GM13977 (cell line): ENCODE results near the gene ADCYAP1R1.

ENCODE experiments used
- DNase-seq: peaks from one replicate; pipeline ENCODE4 v3.0.0; 2012; ENCODE audit warnings: low spot score
- in situ Hi-C: fragments of 300-500 bp; cut with MboI; formaldehyde crosslinking; loops from one replicate; pipeline ENCODE4 v1.12.0; 2022; ENCODE audit warnings: low sequenced_read_pairs, low pct_unique_long_range_greater_than_20kb, mixed read lengths, inconsistent platforms; ENCODE audit not compliant: unreplicated experiment
- TF ChIP-seq, protein P1 (sequence below): IDR thresholded peaks from 2 replicates; pipeline ENCODE4 v1.5.1; 2012; ENCODE audit warnings: mild to moderate bottlenecking, control low read depth; ENCODE audit not compliant: insufficient read depth; ENCODE audit errors: extremely low read depth, missing control alignments

The ADCYAP1R1 gene

DNA sequence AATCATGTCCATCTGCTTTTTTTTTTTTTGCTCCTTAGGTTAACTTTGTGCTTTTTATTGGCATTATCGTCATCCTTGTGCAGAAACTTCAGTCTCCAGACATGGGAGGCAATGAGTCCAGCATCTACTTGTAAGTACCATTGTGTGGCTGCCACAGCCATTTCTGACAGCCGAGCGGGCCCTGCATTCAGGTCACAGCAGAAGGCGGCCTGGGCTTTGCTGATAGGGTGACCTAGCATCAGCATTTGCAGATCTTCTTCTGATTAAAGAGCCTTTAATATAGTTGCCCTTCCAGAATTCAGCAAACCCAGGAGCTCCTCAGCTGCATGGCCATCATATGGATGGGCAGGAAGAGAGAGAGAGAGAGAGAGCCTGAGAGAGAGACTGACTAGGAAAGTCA is 40.5 kb downstream of the ADCYAP1R1 start:
- in situ Hi-C loops, result no loop called here

DNA sequence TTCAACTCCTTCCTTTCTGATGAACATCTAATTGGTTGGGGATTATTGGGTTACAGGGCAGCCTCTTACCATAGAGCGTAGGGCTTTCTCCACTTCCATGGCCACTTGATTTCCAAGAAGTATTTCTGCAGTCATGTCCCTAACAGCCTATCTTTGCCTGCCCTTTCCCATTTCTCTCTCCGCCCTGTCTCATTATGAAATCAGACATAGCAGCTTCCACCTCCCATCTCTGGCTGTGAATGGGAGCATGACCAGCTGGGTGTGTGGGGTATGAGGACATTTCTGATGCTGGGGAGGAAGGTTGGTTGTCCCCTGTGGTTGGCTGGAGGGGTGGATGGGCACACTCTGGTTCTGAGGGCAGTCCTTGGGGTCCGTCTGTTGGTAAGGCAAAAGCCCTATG is 41.2 kb downstream of the ADCYAP1R1 start:
- TF ChIP-seq, protein P1, sequence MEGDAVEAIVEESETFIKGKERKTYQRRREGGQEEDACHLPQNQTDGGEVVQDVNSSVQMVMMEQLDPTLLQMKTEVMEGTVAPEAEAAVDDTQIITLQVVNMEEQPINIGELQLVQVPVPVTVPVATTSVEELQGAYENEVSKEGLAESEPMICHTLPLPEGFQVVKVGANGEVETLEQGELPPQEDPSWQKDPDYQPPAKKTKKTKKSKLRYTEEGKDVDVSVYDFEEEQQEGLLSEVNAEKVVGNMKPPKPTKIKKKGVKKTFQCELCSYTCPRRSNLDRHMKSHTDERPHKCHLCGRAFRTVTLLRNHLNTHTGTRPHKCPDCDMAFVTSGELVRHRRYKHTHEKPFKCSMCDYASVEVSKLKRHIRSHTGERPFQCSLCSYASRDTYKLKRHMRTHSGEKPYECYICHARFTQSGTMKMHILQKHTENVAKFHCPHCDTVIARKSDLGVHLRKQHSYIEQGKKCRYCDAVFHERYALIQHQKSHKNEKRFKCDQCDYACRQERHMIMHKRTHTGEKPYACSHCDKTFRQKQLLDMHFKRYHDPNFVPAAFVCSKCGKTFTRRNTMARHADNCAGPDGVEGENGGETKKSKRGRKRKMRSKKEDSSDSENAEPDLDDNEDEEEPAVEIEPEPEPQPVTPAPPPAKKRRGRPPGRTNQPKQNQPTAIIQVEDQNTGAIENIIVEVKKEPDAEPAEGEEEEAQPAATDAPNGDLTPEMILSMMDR, result no peak
- DNase-seq, result no peak
- in situ Hi-C loops, result no loop called here

More for the DNA sequence above, 40.5 kb downstream of the ADCYAP1R1 start:
- no peak for DNase-seq
- TF ChIP-seq, protein P1, result no peak

DNA sequence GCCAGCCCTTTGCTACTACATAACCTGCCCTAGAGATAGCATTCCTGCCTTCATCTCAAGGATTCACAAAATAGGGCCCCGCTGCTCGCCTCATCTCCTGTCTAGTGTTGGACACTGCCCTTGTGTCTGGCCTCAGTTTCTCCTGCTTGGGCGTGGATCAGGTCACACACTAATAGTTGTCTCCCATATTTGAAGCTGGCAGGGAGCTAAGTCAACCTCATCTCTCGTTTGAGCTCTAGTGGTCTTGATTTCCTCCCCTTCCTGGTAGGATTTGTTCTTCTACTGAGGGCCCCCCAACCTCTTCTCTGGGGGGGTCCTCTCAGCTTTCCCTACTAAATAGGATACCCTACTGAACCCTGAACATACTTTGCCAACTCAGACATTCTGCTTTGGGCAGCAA is 42.2 kb downstream of the ADCYAP1R1 start:
- in situ Hi-C loops, result no loop called here
- no peak for DNase-seq
- TF ChIP-seq, protein P1, result no peak

DNA sequence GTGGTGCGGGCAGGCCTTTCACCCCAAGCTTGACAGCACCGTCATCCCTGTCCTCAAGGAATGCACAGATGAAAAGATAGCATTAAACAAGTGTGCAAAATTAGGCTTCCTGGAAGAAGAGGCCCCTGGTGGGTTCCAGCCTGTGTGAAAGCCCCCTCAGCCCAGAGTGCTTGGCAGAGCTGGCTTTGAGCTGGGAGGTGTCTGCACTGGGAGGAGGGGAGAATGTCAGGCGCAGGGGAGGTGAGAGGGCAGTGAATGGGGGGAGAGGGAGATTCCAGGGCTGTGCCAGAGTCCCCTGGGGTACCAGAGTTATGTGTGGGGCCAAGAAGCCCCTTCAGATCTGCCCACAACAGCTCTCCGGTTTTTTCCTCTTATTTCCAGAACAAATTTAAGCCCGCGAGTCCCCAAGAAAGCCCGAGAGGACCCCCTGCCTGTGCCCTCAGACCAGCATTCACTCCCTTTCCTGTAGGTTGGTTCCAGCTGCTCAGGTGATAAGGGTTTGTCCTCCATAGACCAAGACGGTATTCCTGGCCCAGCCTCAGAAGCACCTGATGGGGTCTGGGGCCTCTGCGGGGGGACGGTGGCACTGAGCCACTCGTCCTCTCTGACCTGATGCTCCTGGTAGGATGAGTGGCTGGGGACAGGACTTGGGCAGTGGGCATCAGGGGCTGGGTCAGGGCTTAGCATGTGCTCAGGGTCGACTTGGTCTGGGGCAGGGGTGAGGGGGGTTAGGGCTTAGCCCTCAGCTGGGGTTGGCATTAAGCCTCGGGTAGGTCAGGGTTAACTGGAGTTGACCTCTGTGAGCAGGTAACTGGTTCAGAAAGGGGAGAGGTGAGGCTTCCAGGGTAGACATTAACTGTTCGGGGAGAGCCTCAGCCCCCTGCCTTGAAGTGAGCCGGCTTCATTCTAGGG is 43.4 kb downstream of the ADCYAP1R1 start:
- in situ Hi-C loops, result no loop called here
- TF ChIP-seq, protein P1, result no peak
- no peak for DNase-seq

DNA sequence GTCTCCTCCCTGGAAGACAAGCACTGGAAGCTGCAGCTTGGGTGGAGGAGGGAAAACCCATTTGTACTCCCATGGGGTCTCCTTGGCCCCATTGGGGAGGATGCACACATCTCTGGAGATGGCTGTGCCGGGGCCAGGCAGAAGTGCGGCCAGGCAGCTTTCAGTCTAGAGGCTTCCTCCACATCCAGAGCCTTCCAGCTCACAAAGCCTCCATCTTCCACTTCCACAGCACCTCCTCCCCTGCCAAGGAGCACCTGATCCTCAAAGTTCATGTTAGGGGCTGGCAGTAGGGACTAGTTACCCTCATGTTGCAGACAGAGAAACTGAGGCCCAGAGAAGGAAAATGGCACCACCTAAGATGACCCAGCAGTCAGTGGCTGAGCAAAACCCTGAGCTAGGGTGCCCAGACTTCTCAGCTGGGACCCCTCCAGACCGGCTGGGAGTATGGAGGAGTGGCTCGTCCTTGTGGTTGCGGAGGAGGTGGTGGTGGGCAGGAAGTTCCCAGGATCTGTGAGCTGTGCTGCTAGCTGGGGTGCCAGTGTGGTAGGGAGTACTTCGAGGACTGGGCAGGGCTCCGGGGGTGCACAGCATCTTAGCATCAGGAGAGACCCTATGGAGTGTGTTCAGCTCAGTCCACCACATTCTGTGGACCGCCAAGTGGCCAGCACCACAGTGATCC is 44.2 kb downstream of the ADCYAP1R1 start:
- TF ChIP-seq, protein P1, result no peak
- DNase-seq, result no peak

DNA sequence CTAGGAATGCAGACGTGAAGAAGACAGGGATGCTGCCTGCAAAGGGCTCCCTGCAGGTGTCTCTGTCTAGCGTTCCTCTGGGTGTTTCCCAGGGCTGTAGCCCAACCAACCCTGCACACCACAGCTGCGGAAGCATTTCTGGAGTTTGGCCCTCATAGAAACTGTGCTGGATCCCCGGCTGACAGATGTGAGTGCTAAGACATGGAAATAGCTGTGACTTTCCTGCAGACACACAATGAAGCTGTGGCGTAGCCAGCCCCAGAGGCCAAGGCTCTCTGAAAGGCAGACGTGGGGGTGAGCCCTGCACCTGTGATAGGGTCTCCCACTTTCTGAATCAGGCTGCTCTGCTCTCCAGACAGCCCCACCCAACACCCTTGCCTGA is 44.8 kb downstream of the ADCYAP1R1 start:
- TF ChIP-seq, protein P1, result no peak
- no peak for DNase-seq
- in situ Hi-C loops, result no loop called here

More for the DNA sequence above, 44.2 kb downstream of the ADCYAP1R1 start:
- in situ Hi-C loops, result no loop called here
